Activated B cell treated with CpG ODN at 0.5 μM for 24 hours (primary cell): ENCODE results near the gene TTC29. TPM values are rescaled to one million over a fixed set of nuclear protein-coding genes. Genes with fewer than 3 reads are reported as not detected.
"Not testable (repeated sequence)": the region's sequence is repeated elsewhere in the genome, so short reads cannot be mapped to it uniquely, and the experiment has no call there.

ENCODE experiments used
- ATAC-seq: fragments of 200-7000 bp; cut with Tn5 transposase; one replicate; pipeline ENCODE4 v1.10.0; 2021; ENCODE audit warnings: low read depth, mild to moderate bottlenecking, moderate library complexity
- CTCF ChIA-PET: fragments of 350-600 bp; sonication (Branson Sonifier 250); formaldehyde crosslinking; loops from one replicate; lab custom pipeline; 2021; ENCODE audit warnings: antibody characterized with exemption; lab: Charles Lee
- POLR2A ChIA-PET: fragments of 350-600 bp; sonication (Branson Sonifier 250); formaldehyde crosslinking; loops from one replicate; lab custom pipeline; 2021; ENCODE audit warnings: antibody characterized with exemption; lab: Charles Lee
- DNase-seq: peaks from one replicate; pipeline ENCODE4 v3.0.0; 2022
- H3K27ac Mint-ChIP-seq: one replicate; pipeline ENCODE4 v1.8.0; 2020; ENCODE audit warnings: mixed read lengths
- H3K27me3 Mint-ChIP-seq: one replicate; pipeline ENCODE4 v1.8.0; 2021; ENCODE audit warnings: mixed read lengths
- H3K36me3 Mint-ChIP-seq: one replicate; pipeline ENCODE4 v1.8.0; 2021; ENCODE audit warnings: low read depth, mixed read lengths
- H3K4me1 Mint-ChIP-seq: one replicate; pipeline ENCODE4 v1.8.0; 2021; ENCODE audit warnings: mixed read lengths
- H3K4me3 Mint-ChIP-seq: one replicate; pipeline ENCODE4 v1.8.0; 2020; ENCODE audit warnings: mild to moderate bottlenecking, mixed read lengths
- H3K9me3 Mint-ChIP-seq: one replicate; pipeline ENCODE4 v1.8.0; 2020; ENCODE audit warnings: mixed read lengths
- CTCF ChIP-seq: fragments of 200-600 bp; IDR thresholded peaks from one replicate; pipeline ENCODE4 v1.8.0; 2022; ENCODE audit warnings: antibody characterized with exemption, mild to moderate bottlenecking
- intact Hi-C: fragments of 100-400 bp; cut with micrococcal nuclease; formaldehyde crosslinking; loops from one replicate; pipeline ENCODE4 v1.15.1; 2024
- total RNA-seq: library from RNA; stranded (reverse); gene quantifications from 2 replicates; pipeline ENCODE4 v1.2.3, GENCODE V29; 2022

The TTC29 gene
- total RNA-seq, 1 donor from 2014 or later = not detected

- H3K4me1 Mint-ChIP-seq = no peaks in the 10 kb centered on the region
- TF ChIP-seq CTCF = no peak
- H3K27ac Mint-ChIP-seq = no peak overlapping the region
- ChIA-PET CTCF (no interaction called here), POLR2A (no interaction called here)
- DNase-seq (no peak), ATAC-seq (no peak)
- H3K9me3 Mint-ChIP-seq = no peaks in the 10 kb centered on the region
- peaks cover 3% of the 10 kb centered on the region for H3K27me3 Mint-ChIP-seq
- H3K4me3 Mint-ChIP-seq = no peak overlapping the region
- H3K36me3 Mint-ChIP-seq = no peaks in the 10 kb centered on the region
- intact Hi-C loops = no loop called here
Observed at GRCh38 chr4:146835096-146835495, 110.6 kb downstream of the TTC29 start.

GRCh38 chr4:146834263-146835034, 111.2 kb downstream of the TTC29 start:
- H3K4me1 Mint-ChIP-seq = no peaks in the 10 kb centered on the region
- peaks cover 3% of the 10 kb centered on the region for H3K27me3 Mint-ChIP-seq
- intact Hi-C loops = no loop called here
- no peak for ATAC-seq
- DNase-seq = no peak
- ChIA-PET POLR2A (no interaction called here), CTCF (no interaction called here)
- no peaks in the 10 kb centered on the region for H3K36me3 Mint-ChIP-seq
- no peaks in the 10 kb centered on the region for H3K9me3 Mint-ChIP-seq
- H3K27ac Mint-ChIP-seq = no peak overlapping the region
- no peak overlapping the region for H3K4me3 Mint-ChIP-seq
- TF ChIP-seq CTCF = no peak

- DNase-seq (no peak), ATAC-seq (no peak)
- Mint-ChIP-seq H3K27me3 (peaks cover 3% of the 10 kb centered on the region), H3K27ac (no peak overlapping the region), H3K4me1 (no peaks in the 10 kb centered on the region), H3K9me3 (no peaks in the 10 kb centered on the region), H3K36me3 (no peaks in the 10 kb centered on the region), H3K4me3 (no peak overlapping the region)
- intact Hi-C loops = no loop called here
- no peak for TF ChIP-seq CTCF
- ChIA-PET CTCF (no interaction called here), POLR2A (no interaction called here)
Observed at GRCh38 chr4:146833530-146833929, 112.1 kb downstream of the TTC29 start.

- H3K9me3 Mint-ChIP-seq, intact Hi-C loops, POLR2A ChIA-PET, DNase-seq, H3K4me1 Mint-ChIP-seq, ATAC-seq, CTCF ChIA-PET, H3K36me3 Mint-ChIP-seq, H3K27me3 Mint-ChIP-seq, H3K4me3 Mint-ChIP-seq, H3K27ac Mint-ChIP-seq: not testable (repeated sequence)
Observed at GRCh38 chr4:146822980-146823379, 122.7 kb downstream of the TTC29 start.

- no peak overlapping the region for H3K4me3 Mint-ChIP-seq
- peaks cover 2% of the 10 kb centered on the region for H3K9me3 Mint-ChIP-seq
- no peak for TF ChIP-seq CTCF
- intact Hi-C loops = no loop called here
- ATAC-seq (no peak), DNase-seq (no peak)
- ChIA-PET POLR2A (no interaction called here), CTCF (no interaction called here)
- no peak overlapping the region for H3K27ac Mint-ChIP-seq
- H3K4me1 Mint-ChIP-seq = no peaks in the 10 kb centered on the region
- H3K36me3 Mint-ChIP-seq = no peaks in the 10 kb centered on the region
- H3K27me3 Mint-ChIP-seq = no peaks in the 10 kb centered on the region
Observed at GRCh38 chr4:146814750-146815149, 130.9 kb downstream of the TTC29 start.
